Measurements from ENCODE around the gene RIOK1.

DNA sequence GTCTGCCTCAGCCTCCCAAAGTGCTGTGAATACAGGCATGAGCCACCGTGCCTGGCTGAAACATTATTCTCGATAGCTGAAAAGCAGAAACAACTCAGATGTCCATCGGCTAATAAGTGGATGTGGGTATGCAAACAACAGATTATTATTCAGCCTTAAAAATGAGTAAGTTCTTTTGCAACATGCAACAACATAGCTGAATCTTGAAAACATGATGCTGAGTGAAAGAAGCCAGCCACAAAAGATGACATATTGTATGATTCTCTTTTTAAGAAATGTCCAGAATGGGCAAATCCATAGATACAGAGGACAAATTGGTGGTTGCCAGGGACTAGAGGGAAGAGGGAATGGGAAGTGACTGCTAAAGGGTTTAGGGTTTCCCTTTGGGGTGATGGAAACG is 61.7 kb downstream of the RIOK1 start:
- TF ChIP-seq EZH2 (IDR thresholded peaks at IDR 0.05; ENCODE audit: insufficient read depth, low read length), result no peak
- TF ChIP-seq, protein P1, sequence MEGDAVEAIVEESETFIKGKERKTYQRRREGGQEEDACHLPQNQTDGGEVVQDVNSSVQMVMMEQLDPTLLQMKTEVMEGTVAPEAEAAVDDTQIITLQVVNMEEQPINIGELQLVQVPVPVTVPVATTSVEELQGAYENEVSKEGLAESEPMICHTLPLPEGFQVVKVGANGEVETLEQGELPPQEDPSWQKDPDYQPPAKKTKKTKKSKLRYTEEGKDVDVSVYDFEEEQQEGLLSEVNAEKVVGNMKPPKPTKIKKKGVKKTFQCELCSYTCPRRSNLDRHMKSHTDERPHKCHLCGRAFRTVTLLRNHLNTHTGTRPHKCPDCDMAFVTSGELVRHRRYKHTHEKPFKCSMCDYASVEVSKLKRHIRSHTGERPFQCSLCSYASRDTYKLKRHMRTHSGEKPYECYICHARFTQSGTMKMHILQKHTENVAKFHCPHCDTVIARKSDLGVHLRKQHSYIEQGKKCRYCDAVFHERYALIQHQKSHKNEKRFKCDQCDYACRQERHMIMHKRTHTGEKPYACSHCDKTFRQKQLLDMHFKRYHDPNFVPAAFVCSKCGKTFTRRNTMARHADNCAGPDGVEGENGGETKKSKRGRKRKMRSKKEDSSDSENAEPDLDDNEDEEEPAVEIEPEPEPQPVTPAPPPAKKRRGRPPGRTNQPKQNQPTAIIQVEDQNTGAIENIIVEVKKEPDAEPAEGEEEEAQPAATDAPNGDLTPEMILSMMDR (IDR thresholded peaks at IDR 0.05; ENCODE audit: insufficient read depth, low read depth, low read length), result no peak
